ENCODE results near the gene ZNF302. TPM values are rescaled to one million over a fixed set of nuclear protein-coding genes. Genes with fewer than 3 reads are reported as not detected.

Gene ZNF302
- total and polyA plus RNA-seq, 10 donors = 18.9 to 36.1 (median 29.3) TPM

- H3K9me3 ChIP-seq = peaks cover 0 to 34% (median 24%) of the 10 kb centered on the region in 8 donors
- H3K4me3 ChIP-seq = no peak overlapping the region
- TF ChIP-seq POLR2AphosphoS5 (IDR thresholded peaks at IDR 0.05) (no peak), CTCF (IDR thresholded peaks at IDR 0.05 in 8 of 11, conservative IDR thresholded peaks at IDR 0.05 in 3 of 11) (no peak), POLR2A (IDR thresholded peaks at IDR 0.05) (no peak)
- intact Hi-C loops (cut with DNase I; ENCODE audit: low total_unique reads) = loop anchor here (5.0 kb wide), 1 partner anchor 71 kb away; no protein-coding TSS in a partner anchor
- peaks cover 0 to 24% (median 0%) of the 10 kb centered on the region in 7 donors for H3K27me3 ChIP-seq (replicated peaks in 1 of 7)
- DNase-seq = no peak
- H3K4me1 ChIP-seq = peaks cover 0 to 5% (median 0%) of the 10 kb centered on the region in 6 donors
- WGBS, 5 donors = 78 to 87% (median 82%) methylated on average over 2 of the region's 2 CpGs
- no peaks in the 10 kb centered on the region for H3K36me3 ChIP-seq
- H3K27ac ChIP-seq = no peak overlapping the region
These were observed 35.8 kb downstream of the ZNF302 start for GRCh38 chr19:34713262-34713637.

GRCh38 chr19:34715357-34715756 is 37.9 kb downstream of the ZNF302 start:
- H3K4me1 ChIP-seq = peaks cover 0 to 5% (median 0%) of the 10 kb centered on the region in 6 donors
- no peak overlapping the region for H3K4me3 ChIP-seq
- H3K27ac ChIP-seq = no peak overlapping the region
- H3K36me3 ChIP-seq = no peaks in the 10 kb centered on the region
- DNase-seq = no peak
- peaks cover 0 to 19% (median 0%) of the 10 kb centered on the region in 7 donors for H3K27me3 ChIP-seq (replicated peaks in 1 of 7)
- TF ChIP-seq CTCF (IDR thresholded peaks at IDR 0.05 in 8 of 11, conservative IDR thresholded peaks at IDR 0.05 in 3 of 11) = no peak
- no peak for TF ChIP-seq POLR2AphosphoS5 (IDR thresholded peaks at IDR 0.05)
- TF ChIP-seq POLR2A (IDR thresholded peaks at IDR 0.05) = no peak
- intact Hi-C loops (cut with DNase I; ENCODE audit: low total_unique reads) = no loop called here
- peaks cover 0 to 34% (median 24%) of the 10 kb centered on the region in 8 donors for H3K9me3 ChIP-seq

- Histone ChIP-seq H3K27me3 (replicated peaks in 1 of 7) (peaks cover 0 to 23% (median 0%) of the 10 kb centered on the region in 7 donors), H3K36me3 (no peaks in the 10 kb centered on the region), H3K4me3 (no peak overlapping the region), H3K27ac (no peak overlapping the region), H3K9me3 (no peaks in the 10 kb centered on the region), H3K4me1 (no peaks in the 10 kb centered on the region)
- DNase-seq = no peak
- TF ChIP-seq POLR2A (IDR thresholded peaks at IDR 0.05) (no peak), POLR2AphosphoS5 (IDR thresholded peaks at IDR 0.05) (no peak), CTCF (IDR thresholded peaks at IDR 0.05 in 8 of 11, conservative IDR thresholded peaks at IDR 0.05 in 3 of 11) (no peak)
- intact Hi-C loops (cut with DNase I; ENCODE audit: low total_unique reads) = no loop called here
- 54 to 73% (median 64%) methylated on average over 9 to 11 of the region's 11 CpGs for WGBS, 5 donors
These were observed 44.9 kb downstream of the ZNF302 start for GRCh38 chr19:34722353-34722752.

- H3K4me1 ChIP-seq = no peaks in the 10 kb centered on the region
- H3K27ac ChIP-seq = no peak overlapping the region
- H3K27me3 ChIP-seq (replicated peaks in 1 of 7) = peaks cover 0 to 23% (median 0%) of the 10 kb centered on the region in 7 donors
- TF ChIP-seq POLR2AphosphoS5 (IDR thresholded peaks at IDR 0.05) (no peak), CTCF (IDR thresholded peaks at IDR 0.05 in 8 of 11, conservative IDR thresholded peaks at IDR 0.05 in 3 of 11) (no peak), POLR2A (IDR thresholded peaks at IDR 0.05) (no peak)
- WGBS, 5 donors = 27 to 44% (median 34%) methylated on average over 6 of the region's 6 CpGs
- no peaks in the 10 kb centered on the region for H3K9me3 ChIP-seq
- no peaks in the 10 kb centered on the region for H3K36me3 ChIP-seq
- intact Hi-C loops (cut with DNase I; ENCODE audit: low total_unique reads) = no loop called here
- H3K4me3 ChIP-seq = no peak overlapping the region
- DNase-seq = no peak
These were observed 47.9 kb downstream of the ZNF302 start for GRCh38 chr19:34725400-34725799.
